ENCODE results near the gene TSG101. TPM values are rescaled to one million over a fixed set of nuclear protein-coding genes. Genes with fewer than 3 reads are reported as not detected.

The TSG101 gene, protein sequence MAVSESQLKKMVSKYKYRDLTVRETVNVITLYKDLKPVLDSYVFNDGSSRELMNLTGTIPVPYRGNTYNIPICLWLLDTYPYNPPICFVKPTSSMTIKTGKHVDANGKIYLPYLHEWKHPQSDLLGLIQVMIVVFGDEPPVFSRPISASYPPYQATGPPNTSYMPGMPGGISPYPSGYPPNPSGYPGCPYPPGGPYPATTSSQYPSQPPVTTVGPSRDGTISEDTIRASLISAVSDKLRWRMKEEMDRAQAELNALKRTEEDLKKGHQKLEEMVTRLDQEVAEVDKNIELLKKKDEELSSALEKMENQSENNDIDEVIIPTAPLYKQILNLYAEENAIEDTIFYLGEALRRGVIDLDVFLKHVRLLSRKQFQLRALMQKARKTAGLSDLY
- 45.1 to 51.8 TPM (median 45.7 TPM) in 3 replicates for total RNA-seq

DNA sequence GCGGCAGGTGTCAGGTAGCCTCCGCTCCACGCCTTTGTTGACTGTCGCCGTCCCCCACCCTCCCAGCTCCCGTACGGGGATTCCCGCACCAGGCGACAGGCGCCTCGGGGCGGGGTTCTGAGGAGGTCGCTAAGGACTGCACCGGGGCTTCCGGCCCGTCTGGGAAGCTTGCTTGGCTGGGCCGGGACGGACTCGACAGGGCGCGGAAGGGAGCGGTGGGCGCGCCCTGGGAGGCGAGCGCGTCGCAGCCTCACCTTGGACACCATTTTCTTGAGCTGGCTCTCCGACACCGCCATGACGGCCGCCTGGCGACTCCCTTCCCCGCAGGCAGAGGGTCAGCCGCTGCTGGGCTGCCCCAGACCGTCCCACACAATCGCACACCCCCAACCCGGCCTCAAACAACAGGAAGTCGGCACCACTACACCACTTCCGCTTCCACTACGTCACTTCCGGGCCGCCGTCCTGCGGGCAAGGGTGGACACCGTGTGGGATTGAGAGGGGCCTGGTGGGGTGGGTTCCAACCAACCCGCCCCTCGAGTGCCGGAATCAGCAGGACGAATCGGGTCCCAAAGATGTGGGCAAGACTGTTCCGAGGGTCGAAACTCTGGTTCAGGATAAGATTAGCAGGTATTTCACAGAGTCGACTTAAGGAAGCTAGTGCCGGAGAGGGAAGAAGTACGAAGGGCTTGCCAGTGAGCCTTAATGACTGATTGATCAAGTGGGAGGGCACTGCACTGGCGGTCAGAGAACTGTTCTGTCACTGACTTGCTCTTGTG, at the start of gene TSG101:
Gene TSG101 (minus strand): TSS at position 422 of the 776 bp plus-strand sequence. CDS start 126 bp downstream, at position 296.
- peaks cover 19% of the 10 kb centered on the region for H3K4me1 Mint-ChIP-seq
- TF ChIP-seq, protein P1, sequence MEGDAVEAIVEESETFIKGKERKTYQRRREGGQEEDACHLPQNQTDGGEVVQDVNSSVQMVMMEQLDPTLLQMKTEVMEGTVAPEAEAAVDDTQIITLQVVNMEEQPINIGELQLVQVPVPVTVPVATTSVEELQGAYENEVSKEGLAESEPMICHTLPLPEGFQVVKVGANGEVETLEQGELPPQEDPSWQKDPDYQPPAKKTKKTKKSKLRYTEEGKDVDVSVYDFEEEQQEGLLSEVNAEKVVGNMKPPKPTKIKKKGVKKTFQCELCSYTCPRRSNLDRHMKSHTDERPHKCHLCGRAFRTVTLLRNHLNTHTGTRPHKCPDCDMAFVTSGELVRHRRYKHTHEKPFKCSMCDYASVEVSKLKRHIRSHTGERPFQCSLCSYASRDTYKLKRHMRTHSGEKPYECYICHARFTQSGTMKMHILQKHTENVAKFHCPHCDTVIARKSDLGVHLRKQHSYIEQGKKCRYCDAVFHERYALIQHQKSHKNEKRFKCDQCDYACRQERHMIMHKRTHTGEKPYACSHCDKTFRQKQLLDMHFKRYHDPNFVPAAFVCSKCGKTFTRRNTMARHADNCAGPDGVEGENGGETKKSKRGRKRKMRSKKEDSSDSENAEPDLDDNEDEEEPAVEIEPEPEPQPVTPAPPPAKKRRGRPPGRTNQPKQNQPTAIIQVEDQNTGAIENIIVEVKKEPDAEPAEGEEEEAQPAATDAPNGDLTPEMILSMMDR (IDR thresholded peaks at IDR 0.05; ENCODE audit: unreplicated experiment) = no peak
- peak within 1 kb of the TSS; percentile 100 for H3K27ac Mint-ChIP-seq
- H3K9me3 Mint-ChIP-seq = no peaks in the 10 kb centered on the region
- H3K27me3 Mint-ChIP-seq (ENCODE audit: low read depth) = no peaks in the 10 kb centered on the region
- peaks cover 18% of the 10 kb centered on the region for H3K36me3 Mint-ChIP-seq
- H3K4me3 Mint-ChIP-seq = peak within 1 kb of the TSS; percentile 98
- peak; percentile 85 to 94 for DNase-seq (ENCODE audit: low spot score in 2 of 2, unreplicated experiment in 2 of 2)

DNA sequence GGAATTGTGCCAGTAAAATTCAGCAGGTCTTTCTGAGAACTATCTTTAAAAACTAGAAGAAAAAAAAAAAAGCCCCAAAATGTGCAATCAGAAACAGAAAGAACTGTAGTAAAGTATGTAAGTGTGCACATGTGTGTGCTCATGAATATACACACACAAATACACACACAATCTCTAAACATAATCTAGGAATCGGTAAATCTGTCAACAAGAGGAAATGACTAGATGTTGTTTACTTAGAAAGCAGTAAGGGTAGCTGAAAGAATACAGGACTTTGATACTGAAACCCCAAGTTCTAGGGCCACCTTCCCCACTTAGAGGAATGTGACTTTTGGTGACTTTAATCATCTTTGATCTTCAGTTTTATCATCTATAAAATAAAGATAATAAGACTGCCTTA, 48.6 kb upstream of the TSG101 start:
- Mint-ChIP-seq H3K27me3 (ENCODE audit: low read depth) (no peaks in the 10 kb centered on the region), H3K36me3 (peaks cover 16% of the 10 kb centered on the region), H3K4me3 (no peak overlapping the region), H3K27ac (no peak overlapping the region), H3K4me1 (no peaks in the 10 kb centered on the region), H3K9me3 (no peaks in the 10 kb centered on the region)
- no peak for DNase-seq (ENCODE audit: low spot score in 2 of 2, unreplicated experiment in 2 of 2)
- TF ChIP-seq, protein P1 (IDR thresholded peaks at IDR 0.05; ENCODE audit: unreplicated experiment) = no peak

DNA sequence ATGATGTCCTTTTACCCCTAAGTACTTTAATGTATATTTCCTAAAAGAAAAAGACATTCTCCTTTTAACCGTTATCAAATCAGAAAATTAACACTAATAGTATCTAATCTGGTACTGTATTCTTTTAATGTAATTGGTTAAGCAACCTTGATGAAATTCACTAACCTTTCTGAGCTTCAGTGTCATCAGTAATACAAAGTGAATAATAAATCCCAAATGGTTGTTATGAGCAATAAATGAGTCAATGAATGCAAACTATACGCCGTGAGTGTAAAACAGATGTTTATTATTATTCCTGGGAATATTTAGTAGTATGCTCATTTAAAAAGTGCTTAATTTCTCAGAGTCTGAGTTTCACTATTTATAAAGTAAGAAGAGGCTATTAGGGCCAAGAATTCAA, 40.3 kb upstream of the TSG101 start:
- Mint-ChIP-seq H3K27me3 (ENCODE audit: low read depth) (no peaks in the 10 kb centered on the region), H3K4me3 (no peak overlapping the region), H3K9me3 (no peaks in the 10 kb centered on the region), H3K36me3 (peaks cover 6% of the 10 kb centered on the region), H3K4me1 (no peaks in the 10 kb centered on the region), H3K27ac (no peak overlapping the region)
- TF ChIP-seq, protein P1 (IDR thresholded peaks at IDR 0.05; ENCODE audit: unreplicated experiment) = no peak
- DNase-seq (ENCODE audit: low spot score in 2 of 2, unreplicated experiment in 2 of 2) = no peak

DNA sequence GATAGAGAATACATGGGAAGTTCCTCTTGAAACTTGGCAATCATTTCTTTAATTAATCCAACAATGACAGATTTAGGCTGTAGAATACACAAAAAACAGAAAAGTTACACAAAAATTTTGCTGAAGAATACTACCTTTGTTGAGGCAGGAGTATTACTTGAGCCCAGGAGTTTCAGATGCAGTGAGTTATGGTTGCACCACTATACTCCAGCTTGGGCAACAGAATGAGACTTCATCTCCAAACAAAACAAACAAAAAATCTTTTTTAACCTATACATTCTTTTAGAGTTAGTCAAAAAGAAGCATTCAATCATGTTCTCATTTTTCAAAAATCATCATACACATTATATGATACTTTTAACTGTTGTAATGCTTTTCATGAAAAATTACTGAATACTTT, 39.7 kb upstream of the TSG101 start:
- H3K36me3 Mint-ChIP-seq = peaks cover 6% of the 10 kb centered on the region
- no peak overlapping the region for H3K4me3 Mint-ChIP-seq
- H3K9me3 Mint-ChIP-seq = no peaks in the 10 kb centered on the region
- no peaks in the 10 kb centered on the region for H3K4me1 Mint-ChIP-seq
- TF ChIP-seq, protein P1 (IDR thresholded peaks at IDR 0.05; ENCODE audit: unreplicated experiment) = no peak
- no peak for DNase-seq (ENCODE audit: low spot score in 2 of 2, unreplicated experiment in 2 of 2)
- H3K27me3 Mint-ChIP-seq (ENCODE audit: low read depth) = no peaks in the 10 kb centered on the region
- H3K27ac Mint-ChIP-seq = no peak overlapping the region

DNA sequence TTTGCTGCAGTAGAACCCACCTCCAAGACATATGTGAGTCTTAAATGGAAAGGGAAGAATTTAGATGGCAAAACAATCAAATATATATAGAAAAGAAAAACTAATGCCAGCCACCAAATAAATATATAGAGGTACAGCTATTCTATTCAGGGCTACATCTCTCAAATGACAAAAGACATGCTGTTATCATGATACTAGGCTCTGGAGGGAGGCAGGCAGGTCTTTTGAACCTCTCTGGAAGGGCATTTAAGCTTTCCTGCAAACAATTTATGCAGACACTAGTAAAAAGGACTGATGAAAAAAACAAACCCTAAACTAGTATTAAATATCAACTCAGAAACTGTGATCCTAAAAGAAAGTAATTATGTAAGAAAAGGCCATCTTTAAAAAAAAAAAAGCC, 37.4 kb upstream of the TSG101 start:
- TF ChIP-seq, protein P1 (IDR thresholded peaks at IDR 0.05; ENCODE audit: unreplicated experiment) = no peak
- H3K9me3 Mint-ChIP-seq = no peaks in the 10 kb centered on the region
- DNase-seq (ENCODE audit: low spot score in 2 of 2, unreplicated experiment in 2 of 2) = no peak
- no peak overlapping the region for H3K4me3 Mint-ChIP-seq
- no peaks in the 10 kb centered on the region for H3K4me1 Mint-ChIP-seq
- H3K36me3 Mint-ChIP-seq = peaks cover 4% of the 10 kb centered on the region
- no peaks in the 10 kb centered on the region for H3K27me3 Mint-ChIP-seq (ENCODE audit: low read depth)
- no peak overlapping the region for H3K27ac Mint-ChIP-seq
